Measurements from ENCODE around the gene RHOU.

DNA sequence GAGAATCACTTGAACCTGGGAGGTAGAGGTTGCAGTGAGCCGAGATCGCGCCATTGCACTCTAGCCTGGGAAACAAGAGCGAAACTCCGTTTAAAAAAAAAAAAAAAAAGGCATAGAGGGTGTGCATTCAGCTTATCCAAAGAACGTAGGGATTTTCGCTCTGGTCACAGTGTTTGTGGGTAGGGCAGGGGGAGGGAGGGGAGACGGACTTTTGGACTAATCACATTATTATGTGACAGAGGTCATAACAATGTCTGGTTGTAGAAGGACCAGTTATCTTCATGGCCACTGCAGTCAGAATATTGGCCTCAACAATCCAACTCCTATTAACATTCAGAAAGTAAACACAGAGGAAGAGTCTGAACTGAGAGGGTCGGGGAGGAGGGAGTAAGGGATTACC lies 25.7 kb downstream of the RHOU start:
- TF ChIP-seq, protein P1, sequence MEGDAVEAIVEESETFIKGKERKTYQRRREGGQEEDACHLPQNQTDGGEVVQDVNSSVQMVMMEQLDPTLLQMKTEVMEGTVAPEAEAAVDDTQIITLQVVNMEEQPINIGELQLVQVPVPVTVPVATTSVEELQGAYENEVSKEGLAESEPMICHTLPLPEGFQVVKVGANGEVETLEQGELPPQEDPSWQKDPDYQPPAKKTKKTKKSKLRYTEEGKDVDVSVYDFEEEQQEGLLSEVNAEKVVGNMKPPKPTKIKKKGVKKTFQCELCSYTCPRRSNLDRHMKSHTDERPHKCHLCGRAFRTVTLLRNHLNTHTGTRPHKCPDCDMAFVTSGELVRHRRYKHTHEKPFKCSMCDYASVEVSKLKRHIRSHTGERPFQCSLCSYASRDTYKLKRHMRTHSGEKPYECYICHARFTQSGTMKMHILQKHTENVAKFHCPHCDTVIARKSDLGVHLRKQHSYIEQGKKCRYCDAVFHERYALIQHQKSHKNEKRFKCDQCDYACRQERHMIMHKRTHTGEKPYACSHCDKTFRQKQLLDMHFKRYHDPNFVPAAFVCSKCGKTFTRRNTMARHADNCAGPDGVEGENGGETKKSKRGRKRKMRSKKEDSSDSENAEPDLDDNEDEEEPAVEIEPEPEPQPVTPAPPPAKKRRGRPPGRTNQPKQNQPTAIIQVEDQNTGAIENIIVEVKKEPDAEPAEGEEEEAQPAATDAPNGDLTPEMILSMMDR (IDR thresholded peaks at IDR 0.05) = no peak
- TF ChIP-seq POLR2A (IDR thresholded peaks at IDR 0.05) (no peak), EP300 (IDR thresholded peaks at IDR 0.05) (no peak), POLR2AphosphoS5 (IDR thresholded peaks at IDR 0.05) (no peak)
